Stimulated activated CD8-positive, alpha-beta memory T cell treated with anti-CD3 and anti-CD28 coated beads, Interleukin-2, amount 100 ng/mL, for 1 hour (primary cell): ENCODE measurements around the gene IGSF22.

Source experiments
- DNase-seq, 2 donors: peaks; one replicate each; pipeline ENCODE4 v3.0.0-alpha.2; 2020; ENCODE audit warnings: low read depth in 2 of 2

Gene IGSF22

DNA sequence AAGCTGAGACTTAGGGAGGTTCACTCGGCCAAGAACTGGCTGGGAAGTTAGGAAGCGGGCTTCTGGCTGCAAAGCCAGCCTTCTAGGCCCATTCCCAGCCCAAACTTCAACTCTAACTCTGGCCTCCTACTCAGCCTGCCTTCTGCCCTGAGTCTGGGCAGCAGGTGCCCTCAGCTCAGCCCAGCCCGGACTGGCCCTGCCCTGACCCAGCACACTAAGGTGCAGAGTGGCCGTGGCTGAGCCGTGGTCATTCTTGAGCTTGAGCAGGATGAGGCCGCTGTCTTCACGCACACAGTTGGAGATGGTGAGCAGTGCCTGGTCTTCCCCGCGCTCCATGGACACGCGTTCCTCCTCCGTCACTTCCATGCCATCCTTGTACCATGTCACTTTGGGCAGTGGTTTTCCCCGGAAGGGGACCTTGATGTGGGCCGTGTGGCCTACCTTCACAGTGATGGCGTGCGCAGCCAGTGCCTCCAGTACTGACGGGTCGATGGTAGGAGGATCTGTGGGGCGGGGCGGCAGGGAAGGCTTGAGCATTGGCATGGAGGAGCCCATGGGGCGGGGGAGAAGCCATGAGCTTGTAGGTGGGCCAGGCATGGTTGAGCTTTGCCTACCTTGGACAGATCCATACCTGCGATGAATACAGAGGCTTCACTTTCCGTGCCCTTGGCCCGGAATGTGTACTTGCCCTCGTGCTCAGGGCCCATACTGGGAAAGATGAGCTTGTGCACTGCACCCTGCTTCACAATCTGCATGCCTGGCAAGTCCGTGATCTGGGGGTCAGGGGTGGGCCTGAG is 12.1 kb downstream of the IGSF22 start:
- no peak for DNase-seq

- DNase-seq = no peak
These were observed 15.4 kb downstream of the IGSF22 start for GRCh38 chr11:18710545-18710944.

DNA sequence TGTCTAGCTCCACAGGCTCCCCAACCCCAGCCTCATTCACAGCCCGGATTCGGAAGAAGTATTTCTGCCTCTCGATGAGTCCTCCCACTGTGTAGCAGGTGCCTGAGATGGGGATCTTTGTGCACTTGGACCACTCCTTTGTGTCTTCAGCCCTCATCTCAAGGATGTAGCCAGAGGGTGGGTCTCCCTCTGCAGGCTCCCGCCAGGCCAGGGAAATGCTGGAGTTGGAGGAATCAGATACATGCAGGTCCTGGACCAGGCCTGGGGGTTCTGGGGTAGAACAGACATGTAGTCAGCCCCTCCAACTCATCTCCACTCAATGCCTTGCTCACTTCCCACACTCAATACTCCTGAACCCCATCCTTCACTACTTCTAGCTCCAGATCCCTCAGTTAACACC is 16.6 kb downstream of the IGSF22 start:
- no peak for DNase-seq

DNA sequence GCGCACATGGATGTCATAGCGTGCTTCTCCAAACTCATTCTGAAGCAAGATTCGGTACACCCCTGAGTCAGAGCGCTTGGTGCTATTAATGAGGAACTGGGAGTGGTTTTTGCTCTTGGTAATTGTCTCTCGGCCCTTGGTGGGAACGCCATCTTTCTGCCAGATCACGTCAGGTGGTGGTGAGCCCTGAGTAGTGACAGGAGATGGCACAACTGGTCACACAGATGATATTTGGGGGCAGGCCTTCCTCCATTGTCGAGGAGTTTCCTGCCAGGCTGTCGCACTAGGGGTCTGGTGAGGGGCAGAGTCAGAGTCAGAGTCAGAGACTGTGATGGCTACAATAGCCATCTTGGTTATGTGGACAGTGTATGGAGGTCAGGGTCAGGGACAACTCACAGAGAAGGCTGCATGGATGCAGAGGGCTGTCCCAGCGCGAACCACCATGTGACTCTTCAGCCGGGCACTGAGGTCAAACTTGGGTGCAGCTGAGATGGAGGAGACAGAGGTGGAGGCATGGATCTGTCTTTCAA is 18.1 kb downstream of the IGSF22 start:
- no peak for DNase-seq

DNA sequence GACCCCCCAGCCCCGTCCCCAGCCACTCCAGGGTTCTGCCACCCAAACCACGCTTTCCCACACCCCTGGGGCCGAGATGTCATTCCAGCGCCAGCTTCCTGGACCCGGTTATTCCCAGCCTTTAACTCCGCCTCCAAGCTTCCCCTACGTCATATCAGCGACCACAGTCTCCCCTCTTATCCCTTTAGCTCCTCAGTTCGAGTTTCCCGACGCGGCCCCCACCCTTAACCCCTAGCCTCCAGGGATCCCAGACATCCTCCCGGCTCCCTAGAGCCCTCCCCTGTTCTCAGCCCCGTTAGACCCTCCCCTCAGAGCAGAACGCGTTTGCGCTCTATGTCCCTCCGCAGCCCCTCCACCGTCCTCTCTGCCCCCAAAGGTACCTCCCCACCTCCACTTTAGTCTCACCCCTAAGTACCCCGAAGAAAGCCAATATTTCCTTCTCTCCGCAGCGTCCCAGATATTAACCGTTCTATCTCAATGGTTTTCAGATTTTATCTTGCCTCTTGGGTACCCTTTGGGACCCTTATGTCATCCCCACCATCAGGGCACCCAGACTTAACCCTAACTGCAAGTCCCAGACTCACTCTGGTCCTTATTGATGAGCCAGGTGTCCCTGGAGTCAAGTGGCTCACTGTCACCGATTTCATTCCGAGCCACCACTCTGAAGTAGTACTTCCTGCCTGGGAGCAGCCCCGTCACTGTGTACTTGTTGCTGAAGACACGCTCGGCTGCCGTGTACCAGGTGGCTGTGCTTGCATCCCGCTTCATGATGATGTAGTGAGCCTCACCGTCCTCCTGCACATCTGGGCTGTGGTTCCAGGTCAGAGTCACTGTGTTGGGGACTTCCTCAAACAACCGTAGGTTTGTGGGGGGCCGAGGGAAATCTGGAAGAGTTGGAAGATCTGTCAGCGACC is 19.4 kb downstream of the IGSF22 start:
- DNase-seq = peak in 1 of 2 donors; percentile 44

DNA sequence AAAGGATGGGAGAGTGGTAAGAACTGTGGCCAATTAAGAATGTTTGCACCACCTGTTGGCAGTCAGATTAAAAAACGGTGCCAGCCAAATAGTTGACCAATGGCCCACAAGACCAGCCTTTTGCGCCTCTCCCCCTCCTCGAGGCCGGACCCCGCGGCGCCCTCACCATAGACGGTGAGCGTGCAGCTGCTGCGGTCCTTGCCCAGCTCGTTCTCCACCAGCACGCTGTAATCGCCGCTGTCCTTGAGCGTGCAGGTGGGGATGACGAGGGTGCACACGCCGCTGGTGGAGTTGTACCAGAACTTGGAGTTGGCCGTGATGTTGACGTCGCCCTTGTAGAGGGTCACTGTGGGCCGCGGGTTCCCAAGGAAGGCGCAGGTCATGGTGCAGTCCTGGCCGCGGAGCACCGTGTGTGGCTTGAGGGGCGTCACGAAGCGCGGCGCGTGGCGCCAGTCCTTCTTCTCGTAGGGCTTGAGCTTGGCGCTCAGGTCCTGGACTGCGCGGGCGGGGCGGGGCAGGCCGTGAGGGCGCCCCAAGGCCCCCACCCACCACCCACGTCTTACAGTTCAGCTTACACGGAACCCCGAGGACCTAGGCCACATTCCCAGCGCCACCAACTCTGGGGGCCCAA is 20.2 kb downstream of the IGSF22 start:
- DNase-seq = no peak

DNA sequence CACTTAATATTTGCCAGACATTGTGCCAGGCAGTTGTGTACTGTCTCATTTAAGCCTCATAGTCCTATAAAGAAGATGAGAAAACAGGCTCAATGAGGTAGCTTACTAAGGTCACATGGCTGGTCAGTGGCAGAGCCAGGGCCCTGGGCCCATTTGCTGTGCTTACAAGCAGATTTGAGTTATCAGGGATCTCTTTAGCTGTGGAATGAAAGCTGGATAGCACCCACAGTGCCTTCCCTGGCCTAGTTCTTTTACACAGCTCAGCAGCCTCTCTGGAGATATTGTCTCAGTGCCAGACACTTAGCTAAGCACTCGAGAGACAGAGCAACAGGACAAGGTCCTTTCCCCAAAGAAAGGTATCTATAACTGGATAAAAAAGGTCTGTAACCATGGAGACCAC is 21.3 kb downstream of the IGSF22 start:
- no peak for DNase-seq

DNA sequence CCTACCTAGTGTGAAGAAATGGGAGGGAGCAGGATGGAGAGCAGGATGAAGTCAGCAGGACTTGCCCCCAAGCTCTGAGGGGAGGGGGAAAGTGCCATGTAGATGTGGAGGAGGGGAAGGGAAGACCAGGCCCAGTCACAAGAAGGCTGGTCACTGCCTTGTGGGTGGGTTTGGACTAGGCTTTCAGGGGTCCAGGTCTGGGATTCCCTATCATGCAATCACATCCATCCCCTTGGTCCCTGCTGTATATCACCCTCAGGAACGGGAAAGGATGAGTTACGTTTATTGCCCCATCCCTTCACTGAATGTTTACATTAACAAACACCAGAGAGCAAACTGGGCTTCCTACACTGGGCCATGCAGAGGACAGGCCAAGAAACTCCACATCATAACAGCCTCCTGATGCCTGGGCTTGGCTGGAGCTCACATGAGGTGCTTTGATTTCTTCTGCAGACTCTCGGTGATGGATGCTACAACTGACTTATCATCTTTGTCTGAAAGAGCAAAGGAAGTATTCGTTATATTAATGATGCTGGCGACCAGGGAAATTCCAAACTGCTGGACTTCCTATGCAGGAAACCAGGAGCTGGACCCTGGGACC is 21.8 kb downstream of the IGSF22 start:
- DNase-seq = no peak

DNA sequence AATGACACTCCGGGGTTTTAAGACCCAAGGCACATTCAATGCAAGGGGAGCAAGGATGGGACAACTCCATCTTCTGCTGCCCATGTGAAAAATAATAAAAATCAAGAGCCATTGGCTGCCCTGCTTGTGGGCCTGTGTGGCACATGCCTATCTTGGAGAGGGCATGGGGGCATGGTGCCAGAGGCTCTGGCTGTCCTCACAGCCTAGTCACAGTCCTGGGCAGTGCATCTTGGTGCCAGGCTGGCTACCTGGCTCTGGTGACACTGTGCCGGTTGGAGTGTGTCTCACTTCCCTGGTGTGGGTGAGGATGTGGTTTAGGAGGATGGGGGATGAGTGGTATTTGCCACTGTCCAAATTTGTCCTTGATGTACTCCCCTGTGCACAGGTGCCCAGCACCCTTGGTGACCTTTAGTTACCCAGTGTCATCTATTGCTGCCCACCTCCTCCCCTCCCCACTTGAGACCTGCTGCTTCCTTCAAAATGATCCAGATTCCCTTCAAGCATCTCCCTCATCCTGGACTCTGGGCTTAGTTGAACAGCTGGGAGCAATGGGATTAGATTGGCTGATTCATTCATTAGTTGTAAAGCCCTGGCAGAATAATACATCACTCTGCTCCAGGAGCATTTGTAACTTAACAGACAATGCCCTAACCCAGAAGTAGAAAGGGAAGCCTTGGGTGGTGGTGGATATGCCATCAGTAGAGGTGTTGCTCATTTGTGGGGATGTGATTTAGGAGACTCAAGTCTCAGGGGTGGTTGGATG is 22.8 kb downstream of the IGSF22 start:
- DNase-seq = no peak

DNA sequence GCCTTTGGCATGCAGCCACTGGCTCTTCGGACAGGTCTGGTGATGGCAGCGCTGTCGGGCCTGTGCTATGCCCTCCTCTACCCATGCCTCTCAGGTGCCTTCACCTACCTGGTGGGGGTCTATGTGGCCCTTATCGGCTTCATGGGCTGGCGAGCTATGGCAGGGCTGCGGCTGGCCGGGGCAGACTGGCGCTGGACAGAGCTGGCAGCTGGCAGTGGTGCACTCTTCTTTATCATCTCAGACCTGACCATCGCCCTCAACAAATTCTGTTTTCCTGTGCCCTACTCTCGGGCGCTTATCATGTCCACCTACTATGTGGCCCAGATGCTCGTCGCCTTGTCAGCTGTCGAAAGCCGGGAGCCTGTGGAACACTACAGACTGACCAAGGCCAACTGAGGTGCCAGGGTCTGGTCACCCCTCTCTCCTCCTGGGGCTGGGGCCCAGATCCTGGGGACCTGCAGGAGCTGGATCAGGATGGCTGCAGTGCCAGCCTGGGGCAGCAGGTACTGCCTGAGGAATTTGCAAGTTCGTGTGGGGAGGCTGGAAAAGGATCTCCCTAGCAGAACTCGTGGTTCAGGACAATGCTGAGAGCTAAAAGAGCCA is 24.3 kb downstream of the IGSF22 start:
- DNase-seq = no peak

- DNase-seq = no peak
These were observed 25.1 kb downstream of the IGSF22 start for GRCh38 chr11:18700872-18701271.

GRCh38 chr11:18700375-18700774 is 25.6 kb downstream of the IGSF22 start:
- DNase-seq = no peak

- no peak for DNase-seq
These were observed 26.1 kb downstream of the IGSF22 start for GRCh38 chr11:18699848-18700261.

GRCh38 chr11:18699269-18699596 is 26.8 kb downstream of the IGSF22 start:
- DNase-seq = no peak

- peak; percentile 78 to 86 for DNase-seq
These were observed 27.4 kb downstream of the IGSF22 start, which contains the start of gene TMEM86A for GRCh38 chr11:18698341-18699268. Gene TMEM86A (plus strand): TSS chr11:18698779. CDS start chr11:18698887, 108 bp downstream.

DNA sequence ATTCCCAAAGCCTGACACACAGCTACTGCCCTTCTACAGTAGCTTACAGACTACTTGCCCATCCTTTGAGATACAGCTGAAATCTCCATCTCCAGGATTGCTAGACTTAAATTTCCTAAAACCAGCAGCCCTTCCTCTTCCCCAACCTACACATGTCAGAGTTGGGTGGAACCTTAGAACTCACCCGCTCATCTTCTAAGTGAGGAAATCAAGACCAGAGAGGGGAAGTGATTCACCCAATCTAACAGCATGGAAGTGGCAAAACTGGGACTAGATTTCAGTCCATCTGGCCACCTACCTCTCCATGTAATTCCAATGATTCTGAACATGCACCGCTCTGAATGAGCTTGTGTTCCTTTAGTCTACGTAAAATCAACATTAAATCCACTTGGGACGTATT is 28.4 kb downstream of the IGSF22 start:
- DNase-seq = no peak

GRCh38 chr11:18696638-18697225 is 29.3 kb downstream of the IGSF22 start:
- no peak for DNase-seq

- DNase-seq = no peak
These were observed 32.8 kb downstream of the IGSF22 start for GRCh38 chr11:18692941-18693760.
